ENCODE results near the gene SPTBN1.

- no peak for TF ChIP-seq CTCF (conservative IDR thresholded peaks at IDR 0.05; ENCODE audit: low read depth, low read length)
- TF ChIP-seq EZH2 (IDR thresholded peaks at IDR 0.05; ENCODE audit: borderline replicate concordance, low read depth, low read length, poor library complexity, severe bottlenecking), result no peak
Observed at GRCh38 chr2:54536720-54537119, 80.6 kb downstream of the SPTBN1 start.

All from A673 (cell line).